Urinary bladder (tissue), 4 donors: ENCODE measurements around the gene OPRL1. TPM values are rescaled to one million over a fixed set of nuclear protein-coding genes. Genes with fewer than 3 reads are reported as not detected.

Source experiments
- DNase-seq: peaks from one replicate; pipeline ENCODE4 v3.0.0-alpha.2; 2015; ENCODE audit errors: extremely low spot score
- H3K27ac ChIP-seq: one replicate; pipeline ENCODE4 v1.5.1; 2013; ENCODE audit warnings: low read depth, mild to moderate bottlenecking, moderate library complexity
- H3K36me3 ChIP-seq: one replicate; pipeline ENCODE4 v1.6.1; 2013; ENCODE audit warnings: mild to moderate bottlenecking, moderate library complexity; ENCODE audit not compliant: insufficient read depth
- H3K4me1 ChIP-seq: one replicate; pipeline ENCODE4 v1.6.1; 2013; ENCODE audit warnings: mild to moderate bottlenecking, moderate library complexity; ENCODE audit not compliant: insufficient read depth
- H3K4me3 ChIP-seq: one replicate; pipeline ENCODE4 v1.5.1; 2013; ENCODE audit warnings: low read depth, low read length
- WGBS: extraction: QIAGEN DNeasy Blood & Tissue Kit; methylation state at CpG from one replicate; pipeline ENCODE4 v1.1.7; 2013; 5-methylcytosine and 5-hydroxymethylcytosine counted together
- polyA plus RNA-seq: library from polyadenylated mRNA; stranded (reverse); fragments of 200-250 nt; gene quantifications from one replicate; pipeline ENCODE4 v1.2.3, GENCODE V29; 2013
- total RNA-seq: library from RNA; depleted of rRNA; stranded (reverse); fragments of >200 nt; gene quantifications from one replicate; pipeline ENCODE4 v1.2.3, GENCODE V29; 2014
- donor health status: healthy with polysubstance abuse.
- donor health status: healthy.

Gene OPRL1
- total and polyA plus RNA-seq, 2 donors = 0.67 to 1.1 TPM

DNA sequence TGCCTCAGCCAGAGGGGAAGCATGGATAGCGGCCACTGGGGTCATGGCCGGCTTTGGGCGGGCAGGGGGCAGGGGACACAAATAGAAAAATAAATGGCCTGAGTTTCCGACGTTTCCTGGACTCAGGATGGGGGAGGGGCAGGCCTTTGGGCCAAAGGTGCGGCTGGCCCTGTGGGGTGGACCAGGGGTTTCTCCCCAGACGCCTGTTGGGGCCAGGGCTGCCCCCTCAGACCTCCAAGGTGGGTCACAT, 23.3 kb upstream of the OPRL1 start:
- WGBS = 58% methylated on average over 7 of the region's 7 CpGs
- H3K36me3 ChIP-seq = no peaks in the 10 kb centered on the region
- H3K4me1 ChIP-seq = no peaks in the 10 kb centered on the region
- H3K4me3 ChIP-seq = no peak overlapping the region
- H3K27ac ChIP-seq = no peak overlapping the region
- no peak for DNase-seq

DNA sequence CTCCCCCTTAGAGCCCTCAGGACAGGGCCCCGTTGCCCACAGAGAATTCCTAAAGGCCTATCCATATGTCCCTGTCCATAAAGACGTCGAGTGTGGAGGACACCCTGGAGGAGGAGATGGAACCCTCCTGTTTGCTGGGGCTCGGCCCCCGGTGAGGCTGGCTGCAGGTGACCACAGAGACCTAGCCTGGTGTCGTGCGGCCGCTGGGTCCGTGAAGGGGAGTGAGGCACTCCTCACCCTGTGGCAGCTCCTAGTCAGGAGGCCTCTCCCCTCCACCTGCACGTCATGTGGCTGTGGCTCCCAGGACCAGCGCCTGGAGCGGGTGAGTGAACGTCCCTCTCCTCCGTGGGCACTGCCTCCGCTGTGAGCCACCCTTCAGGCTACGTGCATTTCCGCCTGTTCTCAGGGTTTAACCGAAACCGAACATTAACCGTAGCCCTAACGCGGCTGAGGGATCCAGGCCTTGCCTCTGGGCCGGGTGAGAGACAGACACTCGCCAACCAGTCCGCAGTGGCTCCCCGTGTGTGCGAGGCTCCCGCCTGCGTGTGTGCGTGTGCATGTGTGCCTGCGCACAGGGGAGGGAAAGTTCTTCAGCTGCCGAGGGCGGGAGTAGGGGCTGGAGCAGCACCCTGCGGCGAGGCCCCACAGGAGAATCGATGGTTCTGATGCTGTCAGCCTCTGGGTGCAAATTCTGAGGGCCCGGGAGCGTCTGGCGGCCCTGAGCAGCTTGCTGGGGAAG, 22.8 kb upstream of the OPRL1 start:
- Histone ChIP-seq H3K36me3 (no peaks in the 10 kb centered on the region), H3K4me3 (no peak overlapping the region), H3K27ac (no peak overlapping the region), H3K4me1 (no peaks in the 10 kb centered on the region)
- no peak for DNase-seq
- 62% methylated on average over 39 of the region's 39 CpGs for WGBS

DNA sequence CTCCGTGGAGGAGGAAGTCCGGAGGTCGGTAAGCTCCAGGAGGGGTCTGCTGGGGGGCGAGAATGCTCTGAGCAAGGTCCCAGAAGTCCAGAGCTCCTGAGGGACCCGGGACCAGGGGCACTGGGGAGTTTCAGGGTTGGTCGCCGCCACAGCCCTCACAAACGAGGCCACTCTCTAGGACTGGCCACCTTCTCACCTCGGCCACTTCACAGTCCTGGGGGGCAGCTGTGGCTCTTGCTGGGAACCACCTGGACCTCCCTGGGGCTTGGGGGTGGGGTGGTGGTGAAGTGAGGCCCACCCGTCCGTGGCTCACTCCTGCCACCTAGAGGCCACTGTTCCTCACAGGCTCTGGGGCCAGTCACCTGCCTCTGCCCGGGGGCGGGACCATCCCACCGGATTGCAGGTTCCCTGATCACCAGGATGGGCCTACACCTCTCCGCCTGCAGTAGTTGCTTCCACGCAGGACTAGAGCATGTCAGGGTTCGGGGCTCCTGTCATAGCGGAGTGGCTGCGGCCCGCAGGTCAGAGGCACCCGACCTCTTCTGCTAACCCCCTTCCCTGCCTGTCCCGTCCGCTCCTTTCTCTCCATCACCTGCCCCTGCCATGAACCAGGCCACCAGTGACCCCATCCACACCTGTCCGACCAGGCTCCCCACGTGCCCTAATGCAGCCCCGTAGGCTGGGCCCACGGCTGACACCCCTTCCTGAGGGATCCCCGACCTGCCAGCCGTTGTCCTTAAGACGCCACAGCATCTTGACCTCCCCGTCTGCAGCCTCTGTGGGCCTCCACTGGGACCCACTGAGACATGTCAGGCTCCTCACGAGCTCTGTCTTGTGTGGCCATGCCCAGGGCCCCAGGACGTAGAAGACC, 22.0 kb upstream of the OPRL1 start:
- WGBS = 34% methylated on average over 33 of the region's 33 CpGs
- Histone ChIP-seq H3K4me3 (no peak overlapping the region), H3K27ac (no peak overlapping the region), H3K36me3 (no peaks in the 10 kb centered on the region), H3K4me1 (no peaks in the 10 kb centered on the region)
- no peak for DNase-seq

DNA sequence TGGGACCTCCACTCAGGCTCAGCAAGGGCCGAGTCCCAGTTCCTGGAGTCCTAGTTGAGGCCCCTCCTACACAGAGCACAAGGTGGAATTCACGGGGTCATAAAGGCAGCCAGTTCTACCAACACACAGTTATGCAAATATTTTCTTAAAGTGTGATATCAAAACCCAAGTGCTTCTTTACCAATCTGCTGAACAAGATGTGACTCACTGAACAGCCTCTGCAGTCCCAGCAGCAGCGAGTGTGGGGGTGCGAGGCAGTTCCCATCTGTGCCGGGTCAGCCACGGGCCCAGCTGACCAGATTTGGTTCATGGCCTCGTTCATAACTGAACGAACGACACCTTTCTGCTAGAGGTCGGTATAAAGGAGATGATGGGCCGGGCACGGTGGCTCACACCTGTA, 21.3 kb upstream of the OPRL1 start:
- WGBS = 82% methylated on average over 12 of the region's 12 CpGs
- no peak overlapping the region for H3K4me3 ChIP-seq
- H3K27ac ChIP-seq = no peak overlapping the region
- no peaks in the 10 kb centered on the region for H3K4me1 ChIP-seq
- DNase-seq = no peak
- H3K36me3 ChIP-seq = no peaks in the 10 kb centered on the region

DNA sequence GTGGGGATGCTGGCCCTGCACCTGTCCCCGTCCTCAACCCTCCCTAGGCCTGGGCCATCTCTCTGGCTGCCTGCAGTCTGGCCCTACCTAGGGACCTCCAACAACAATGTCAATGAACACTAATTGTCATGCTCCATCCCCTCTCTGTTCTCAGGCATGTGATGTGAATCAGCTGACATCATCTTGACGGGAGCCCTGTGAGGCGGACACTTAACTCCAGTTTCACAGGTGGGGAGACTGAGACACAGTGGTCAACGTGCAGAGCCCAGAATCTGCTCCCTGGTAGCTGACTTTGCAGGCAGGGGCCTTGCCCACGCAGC, 17.6 kb upstream of the OPRL1 start:
- H3K27ac ChIP-seq = no peak overlapping the region
- 43% methylated on average over 5 of the region's 5 CpGs for WGBS
- H3K4me3 ChIP-seq = peak overlapping the region; percentile 42
- no peaks in the 10 kb centered on the region for H3K36me3 ChIP-seq
- DNase-seq = no peak
- H3K4me1 ChIP-seq = no peaks in the 10 kb centered on the region

DNA sequence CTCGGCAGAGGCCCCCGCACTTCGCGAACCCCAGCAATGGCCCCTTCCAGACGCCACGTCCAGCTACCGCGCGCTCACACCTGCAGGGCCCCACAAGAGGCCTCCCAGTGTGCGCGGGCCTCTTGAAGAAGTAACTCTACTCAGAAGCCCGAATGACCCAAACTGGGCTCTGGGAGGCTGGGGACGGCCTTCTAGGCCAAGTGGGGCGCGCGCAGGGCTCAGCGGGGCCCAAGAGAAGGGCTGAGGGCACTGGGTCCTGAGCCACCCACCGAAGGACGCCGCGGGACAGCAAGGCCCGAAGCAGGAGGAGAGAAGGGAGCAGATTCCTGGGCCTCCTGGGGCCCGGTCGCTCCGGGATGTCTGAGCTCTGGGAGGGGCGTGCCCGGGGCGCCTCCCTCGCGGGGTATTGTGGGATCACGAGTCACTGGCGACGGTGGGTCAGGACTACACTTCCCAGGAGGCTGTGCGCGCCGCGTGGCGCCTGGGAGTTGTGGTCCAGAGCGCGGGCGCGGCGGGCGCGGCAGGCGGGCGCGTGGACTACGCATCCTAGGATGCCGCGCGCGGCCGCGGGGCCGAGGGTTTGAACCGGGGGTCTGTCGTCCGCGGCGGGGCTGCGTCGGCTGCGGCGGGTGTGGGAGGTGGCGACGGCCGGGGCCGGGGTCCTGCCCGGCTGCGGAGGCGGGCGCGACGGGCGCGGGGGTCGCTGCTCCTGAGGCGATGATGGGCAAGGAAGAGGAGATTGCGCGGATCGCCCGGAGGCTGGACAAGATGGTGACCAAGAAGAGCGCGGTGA, 17.1 kb upstream of the OPRL1 start, which contains the start of gene TCEA2:
Gene TCEA2, plus strand, starts transcription at position 603 of the 793 bp plus-strand sequence. Its CDS starts 115 bp downstream, at position 718.
- Histone ChIP-seq H3K4me1 (no peaks in the 10 kb centered on the region), H3K36me3 (no peaks in the 10 kb centered on the region), H3K27ac (peak within 1 kb of the TSS; percentile 48), H3K4me3 (peak within 1 kb of the TSS; percentile 84)
- 4% methylated on average over 85 of the region's 85 CpGs for WGBS
- peak; percentile 88 for DNase-seq

DNA sequence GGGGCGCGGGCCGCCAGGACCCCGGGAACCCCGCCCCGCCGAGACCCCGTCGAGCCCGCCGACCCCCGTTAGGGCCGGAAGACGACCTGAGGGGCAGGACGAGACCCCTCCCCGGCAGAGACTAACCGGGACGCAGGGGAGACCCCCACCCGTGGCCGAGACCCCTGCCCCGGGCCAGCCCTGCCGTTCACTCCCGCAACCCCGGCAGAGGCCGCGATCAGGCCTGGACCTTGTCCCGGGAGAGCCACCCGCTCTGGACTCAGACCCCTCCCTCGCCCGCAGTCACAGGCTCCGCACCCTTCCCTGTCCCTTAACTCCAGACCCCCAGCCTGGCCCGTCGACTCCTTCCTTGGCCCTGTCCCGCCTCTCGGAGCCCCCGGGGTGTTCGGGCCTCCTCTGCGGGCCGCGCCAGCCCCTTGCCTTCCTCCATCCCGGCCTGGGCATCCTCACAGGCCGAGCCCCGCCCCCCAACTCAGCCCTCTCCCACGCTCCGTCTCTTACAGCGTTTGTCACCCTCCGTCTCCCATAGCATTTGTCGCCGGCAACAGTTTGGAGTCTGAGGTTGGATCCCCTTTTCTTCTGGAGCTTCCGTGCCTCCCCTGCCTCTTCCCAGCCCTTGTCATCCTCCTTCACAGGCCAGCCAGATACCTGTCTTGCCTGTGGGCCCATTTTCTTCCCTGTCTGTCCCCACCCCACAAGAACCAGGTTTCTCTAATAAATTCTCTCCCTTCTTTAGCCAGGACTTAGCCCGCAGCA, 16.3 kb upstream of the OPRL1 start:
- WGBS = 1% methylated on average over 51 of the region's 51 CpGs
- Histone ChIP-seq H3K4me3 (peak overlapping the region; percentile 84), H3K4me1 (no peaks in the 10 kb centered on the region), H3K27ac (no peak overlapping the region), H3K36me3 (no peaks in the 10 kb centered on the region)
- no peak for DNase-seq

DNA sequence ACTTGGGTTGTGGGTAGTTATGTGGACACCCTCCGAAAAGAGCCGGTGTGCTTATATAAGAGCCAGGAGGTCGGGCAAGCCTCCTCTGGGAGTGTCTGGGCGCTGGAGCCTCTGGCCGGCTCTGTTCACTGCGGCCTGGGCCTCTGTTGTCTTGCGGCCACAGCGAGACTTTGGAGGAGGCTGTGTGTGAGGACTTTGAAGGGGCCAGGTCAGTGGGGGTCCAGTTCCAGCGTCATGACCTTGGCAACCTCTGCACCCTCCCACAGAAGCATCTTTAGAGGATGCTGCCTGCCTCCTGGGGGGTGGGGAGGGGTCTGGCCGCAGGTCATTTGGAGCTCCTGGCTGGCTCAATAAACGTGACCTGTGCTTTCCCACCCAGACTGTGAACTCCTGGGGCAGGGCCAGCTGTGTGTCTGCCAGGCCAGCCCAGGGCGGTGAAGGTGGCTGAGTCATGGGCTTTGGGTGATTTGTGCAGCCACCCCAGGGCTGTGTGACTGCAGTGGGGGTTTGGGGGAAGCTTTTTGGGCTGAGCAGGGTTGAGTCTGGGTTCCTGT, 15.7 kb upstream of the OPRL1 start:
- WGBS = 26% methylated on average over 12 of the region's 12 CpGs

DNA sequence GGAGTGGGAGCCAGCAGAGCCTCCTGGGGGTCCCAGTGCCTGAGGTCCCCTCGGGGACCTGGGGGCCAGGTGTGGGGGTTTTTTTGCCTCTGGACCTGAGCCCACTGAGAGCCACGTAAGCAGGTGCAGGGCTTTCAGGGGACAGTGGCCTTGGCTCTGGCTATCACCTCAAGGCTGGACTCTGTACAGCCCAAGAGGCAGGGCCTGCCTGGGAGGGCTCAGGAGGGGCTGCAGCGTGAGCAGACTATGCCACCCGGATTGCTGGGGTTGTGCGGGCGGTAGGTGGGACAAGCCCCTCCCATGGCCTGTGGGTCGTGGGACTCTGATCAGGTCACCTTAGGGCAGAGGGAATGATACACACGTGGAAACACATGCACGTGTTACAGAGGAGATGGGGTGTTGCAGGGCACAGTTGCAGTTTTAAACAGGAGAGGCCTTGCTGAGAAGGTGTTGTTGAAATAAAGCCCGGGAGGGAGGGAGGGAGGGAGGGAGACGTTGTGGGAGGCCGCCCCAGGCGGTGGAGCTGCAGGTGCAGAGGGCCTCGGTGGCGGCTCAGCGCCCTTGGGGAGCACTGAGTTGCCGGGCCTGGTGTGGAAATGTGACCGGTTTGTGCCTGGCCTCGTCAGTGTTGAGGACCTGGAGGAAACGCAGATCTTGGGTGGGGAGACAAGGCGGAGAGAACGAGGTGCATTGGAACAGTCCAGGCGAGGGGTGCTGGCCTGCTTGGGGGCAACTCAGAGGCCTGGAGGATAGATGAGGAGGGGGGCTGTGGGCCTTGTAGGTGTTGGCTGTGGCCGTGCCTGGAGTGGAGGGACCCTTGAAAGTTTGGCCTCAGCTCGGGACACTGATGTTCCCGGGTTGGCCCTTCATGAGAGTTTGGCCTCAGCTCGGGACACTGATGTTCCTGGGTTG, 14.6 kb upstream of the OPRL1 start:
- Histone ChIP-seq H3K36me3 (no peaks in the 10 kb centered on the region), H3K27ac (no peak overlapping the region), H3K4me3 (no peak overlapping the region), H3K4me1 (no peaks in the 10 kb centered on the region)
- DNase-seq = no peak
- WGBS = 56% methylated on average over 27 of the region's 27 CpGs

More for the DNA sequence above, 15.7 kb upstream of the OPRL1 start:
- H3K27ac ChIP-seq = no peak overlapping the region
- no peaks in the 10 kb centered on the region for H3K36me3 ChIP-seq
- no peak for DNase-seq
- H3K4me1 ChIP-seq = no peaks in the 10 kb centered on the region
- H3K4me3 ChIP-seq = peak overlapping the region; percentile 84

DNA sequence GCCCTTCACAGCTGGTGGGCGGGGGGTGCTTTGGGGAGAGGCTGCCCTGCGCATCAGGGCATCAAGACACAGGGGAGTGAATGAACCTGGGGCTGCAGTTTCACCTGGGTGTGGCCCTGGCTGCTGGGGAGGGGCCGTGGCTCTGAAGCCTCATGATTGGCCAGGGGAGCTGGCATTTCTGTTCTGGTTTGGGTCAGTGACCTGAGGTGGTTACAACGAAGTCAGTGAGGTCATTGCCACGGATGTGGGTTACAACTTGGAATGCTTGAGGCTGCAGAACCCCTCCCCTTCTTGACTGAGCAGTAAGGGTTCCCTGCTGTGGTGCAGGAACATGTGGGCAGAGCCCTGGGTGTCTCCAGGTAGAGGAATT, 13.9 kb upstream of the OPRL1 start:
- H3K4me3 ChIP-seq = no peak overlapping the region
- H3K36me3 ChIP-seq = no peaks in the 10 kb centered on the region
- no peaks in the 10 kb centered on the region for H3K4me1 ChIP-seq
- WGBS = 52% methylated on average over 5 of the region's 5 CpGs
- no peak for DNase-seq
- H3K27ac ChIP-seq = no peak overlapping the region

DNA sequence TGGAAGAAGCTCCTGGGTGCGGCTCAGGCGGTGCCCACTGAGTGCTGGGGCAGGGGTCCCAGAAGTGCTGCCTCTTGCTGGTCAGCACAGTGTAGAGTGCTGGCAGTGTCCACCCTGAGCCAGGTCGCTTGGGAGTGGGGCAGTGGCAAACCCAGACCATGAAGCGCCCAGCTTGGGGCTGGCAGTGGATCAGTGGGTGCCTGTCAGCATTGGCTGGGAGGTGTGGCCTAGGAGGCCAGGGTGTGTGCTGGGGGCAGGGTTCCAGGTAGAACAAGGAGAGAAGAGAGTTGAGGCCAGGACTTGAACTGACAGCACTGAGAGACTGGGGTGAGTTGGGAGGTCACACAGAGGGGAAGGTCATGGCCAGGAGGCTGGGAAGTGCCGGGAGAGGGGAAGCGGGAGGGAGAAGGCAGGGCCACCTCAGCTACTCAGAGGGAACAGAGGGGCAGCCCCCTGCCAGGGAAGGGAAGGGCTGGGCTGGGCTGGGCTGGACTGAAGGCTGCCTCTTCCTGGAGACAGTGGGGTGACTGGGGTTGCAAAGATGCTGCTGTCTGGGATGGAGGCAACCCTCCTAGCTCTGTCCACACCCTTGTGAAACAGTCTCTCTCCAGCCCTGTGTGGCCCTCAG, 12.8 kb upstream of the OPRL1 start:
- H3K36me3 ChIP-seq = no peaks in the 10 kb centered on the region
- H3K4me1 ChIP-seq = no peaks in the 10 kb centered on the region
- DNase-seq = no peak
- H3K4me3 ChIP-seq = no peak overlapping the region
- 77% methylated on average over 6 of the region's 6 CpGs for WGBS
- H3K27ac ChIP-seq = no peak overlapping the region

DNA sequence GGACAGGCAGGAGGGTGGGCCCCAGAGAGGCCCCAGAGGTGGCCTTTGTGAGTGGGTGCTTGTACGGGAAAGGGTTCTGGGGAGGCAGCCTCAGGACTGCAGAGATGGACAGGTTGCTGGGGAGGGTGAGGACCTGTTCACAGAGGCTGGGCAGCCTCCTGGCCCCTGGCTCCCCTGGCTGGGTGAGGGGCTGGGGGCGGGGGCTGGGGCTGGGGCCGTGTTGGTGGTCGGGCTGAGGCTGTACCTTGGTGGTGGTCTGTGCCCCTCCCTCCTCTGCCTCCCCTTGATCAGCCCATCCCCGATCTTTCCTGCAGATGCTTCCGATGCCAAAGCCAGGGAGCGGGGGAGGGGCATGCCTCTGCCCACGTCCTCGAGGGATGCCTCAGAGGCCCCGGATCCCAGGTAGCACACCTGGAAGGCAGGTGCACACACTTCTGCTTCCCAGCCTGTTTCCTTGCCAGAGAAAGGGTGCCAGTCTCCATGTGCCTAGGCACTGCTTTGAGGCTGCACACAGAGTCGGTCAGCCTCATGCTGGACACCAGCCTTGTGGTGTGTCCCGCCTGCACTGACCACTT, 12.1 kb upstream of the OPRL1 start:
- 74% methylated on average over 12 of the region's 12 CpGs for WGBS
- no peaks in the 10 kb centered on the region for H3K4me1 ChIP-seq
- H3K27ac ChIP-seq = no peak overlapping the region
- no peaks in the 10 kb centered on the region for H3K36me3 ChIP-seq
- DNase-seq = no peak
- H3K4me3 ChIP-seq = no peak overlapping the region
